Neural progenitor cell (in vitro differentiated cells): ENCODE results near the gene KIF18A.

ENCODE experiments used
- CTCF ChIP-seq: fragments of 200-600 bp; sonication (generic); IDR thresholded peaks from 2 replicates; pipeline ENCODE4 v1.5.1; 2017; ENCODE audit warnings: antibody characterized with exemption, mild to moderate bottlenecking
- EZH2 ChIP-seq: fragments of 200-600 bp; sonication (generic); IDR thresholded peaks from 2 replicates; pipeline ENCODE4 v1.6.1; 2017; ENCODE audit warnings: antibody characterized with exemption, mild to moderate bottlenecking, moderate library complexity
- EZH2phosphoT487 ChIP-seq: fragments of 200-600 bp; sonication (generic); IDR thresholded peaks from 2 replicates; pipeline ENCODE4 v1.6.1; 2017; ENCODE audit warnings: antibody characterized with exemption

- TF ChIP-seq EZH2 (no peak), CTCF (no peak), EZH2phosphoT487 (no peak)
These were observed 111.9 kb downstream of the KIF18A start for GRCh38 chr11:27996066-27996465.
